Panc1 (cell line): ENCODE results near the gene CNTN1. TPM values are rescaled to one million over a fixed set of nuclear protein-coding genes. Genes with fewer than 3 reads are reported as not detected.

Source experiments
- ATAC-seq: fragments of 200-7000 bp; cut with Tn5 transposase; 2 replicates; pipeline ENCODE4 v1.9.1; 2020; ENCODE audit warnings: mild to moderate bottlenecking, moderate library complexity
- BruUV-seq: library from RNA; stranded (reverse); fragments of 400-500 nt; replicated peaks from 2 replicates; lab custom pipeline; 2021; lab: Mats Ljungman, UMichigan
- CTCF ChIA-PET: fragments of 300-600 bp; sonication (Branson Sonifier 250); formaldehyde crosslinking; loops from one replicate; lab custom pipeline; 2022; ENCODE audit warnings: antibody characterized with exemption; lab: Charles Lee
- POLR2A ChIA-PET: fragments of 300-600 bp; sonication (Branson Sonifier 250); formaldehyde crosslinking; loops from one replicate; lab custom pipeline; 2022; ENCODE audit warnings: antibody characterized with exemption; lab: Charles Lee
- DNase-seq: peaks from one replicate; pipeline ENCODE4 v3.0.0-alpha.2; 2010; ENCODE audit warnings: low read depth, low spot score
- H3K27ac ChIP-seq: 2 replicates; pipeline ENCODE4 v1.5.1; 2011; ENCODE audit warnings: mild to moderate bottlenecking, low read length, inconsistent platforms
- H3K27me3 ChIP-seq: fragments of 200-500 bp; sonication (Bioruptor generic); 2 replicates; pipeline ENCODE4 v1.6.0; 2014; ENCODE audit warnings: low read length, inconsistent platforms; ENCODE audit not compliant: control insufficient read depth, insufficient read depth
- H3K36me3 ChIP-seq: fragments of 200-500 bp; sonication (Bioruptor generic); 2 replicates; pipeline ENCODE4 v1.5.1; 2014; ENCODE audit warnings: inconsistent platforms, mild to moderate bottlenecking, low read length, moderate library complexity; ENCODE audit not compliant: control insufficient read depth, insufficient read depth
- H3K4me1 ChIP-seq: 2 replicates; pipeline ENCODE4 v1.5.1; 2011; ENCODE audit warnings: inconsistent platforms, mild to moderate bottlenecking, low read length, moderate library complexity; ENCODE audit not compliant: control insufficient read depth, insufficient read depth
- H3K4me3 ChIP-seq, 2 experiments: 2 replicates each; pipeline ENCODE4 v1.5.1; 2011 to 2012; ENCODE audit warnings: low read depth in 2 of 2, low read length in 2 of 2, mild to moderate bottlenecking in 2 of 2, inconsistent platforms in 1 of 2, moderate library complexity in 1 of 2
- H3K9me3 ChIP-seq: fragments of 200-500 bp; sonication (Bioruptor generic); 2 replicates; pipeline ENCODE4 v1.5.1; 2014; ENCODE audit warnings: low read depth, mild to moderate bottlenecking, inconsistent platforms, low read length, moderate library complexity; ENCODE audit not compliant: control insufficient read depth, insufficient read depth
- CTCF ChIP-seq: fragments of 450-650 bp; IDR thresholded peaks from 2 replicates; pipeline ENCODE4 v1.5.1; 2017; ENCODE audit warnings: mild to moderate bottlenecking
- POLR2AphosphoS5 ChIP-seq: IDR thresholded peaks from 2 replicates; pipeline ENCODE4 v1.6.1; 2012; ENCODE audit warnings: mild to moderate bottlenecking, low read depth, low read length, moderate library complexity
- REST ChIP-seq, 2 experiments: IDR thresholded peaks; 2 replicates each; pipeline ENCODE4 v1.6.1; 2011 to 2012; ENCODE audit warnings: low read depth in 2 of 2, control low read depth in 1 of 2, low read length in 1 of 2, mild to moderate bottlenecking in 1 of 2, moderate library complexity in 1 of 2; ENCODE audit not compliant: insufficient read depth in 1 of 2
- SIN3A ChIP-seq: IDR thresholded peaks from 2 replicates; pipeline ENCODE4 v1.6.1; 2012; ENCODE audit warnings: low read depth, mild to moderate bottlenecking, low read length, moderate library complexity, borderline replicate concordance; ENCODE audit not compliant: insufficient read depth
- TCF7L2 ChIP-seq: IDR thresholded peaks from 2 replicates; pipeline ENCODE4 v1.6.1; 2011; ENCODE audit warnings: mild to moderate bottlenecking, low read depth, low read length, inconsistent platforms
- in situ Hi-C: cut with HindIII; loops from 2 replicates; pipeline ENCODE4 v1.10.0; 2016; ENCODE audit warnings: low sequenced_read_pairs, low pct_unique_long_range_greater_than_20kb
- intact Hi-C: fragments of 100-400 bp; cut with micrococcal nuclease; formaldehyde crosslinking; loops from one replicate; pipeline ENCODE4 v1.10.0; 2022; ENCODE audit not compliant: unreplicated experiment
- total RNA-seq: library from RNA; stranded (reverse); gene quantifications from one replicate; pipeline ENCODE4 v1.2.1, GENCODE V29; 2021; ENCODE audit not compliant: unreplicated experiment

The CNTN1 gene
- total RNA-seq, 1 experiment from 2014 or later, result not detected

GRCh38 chr12:40689576-40689975 is 2.7 kb upstream of the CNTN1 start:
- Histone ChIP-seq H3K9me3 (no peaks in the 10 kb centered on the region), H3K4me1 (no peaks in the 10 kb centered on the region), H3K36me3 (no peaks in the 10 kb centered on the region), H3K27ac (no peak overlapping the region), H3K4me3 (no peak overlapping the region), H3K27me3 (no peaks in the 10 kb centered on the region)
- no peak for ATAC-seq
- BruUV-seq, result no TSS peak
- ChIA-PET CTCF (no interaction called here), POLR2A (no interaction called here)
- DNase-seq, result no peak
- in situ Hi-C loops, result no loop called here
- intact Hi-C loops, result no loop called here
- TF ChIP-seq CTCF (no peak), TCF7L2 (no peak), REST (IDR thresholded peaks at IDR 0.05; ENCODE audit: insufficient read depth in 1 of 2, low read depth in 2 of 2, low read length in 1 of 2) (no peak), SIN3A (no peak), POLR2AphosphoS5 (no peak)

- DNase-seq, result no peak
- CTCF ChIA-PET, result no interaction called here
Measured at GRCh38 chr12:40692765-40693206, 547 bp downstream of the CNTN1 start.

More at GRCh38 chr12:40692765-40693206, 547 bp downstream of the CNTN1 start:
- TF ChIP-seq SIN3A (no peak), REST (IDR thresholded peaks at IDR 0.05; ENCODE audit: insufficient read depth in 1 of 2, low read depth in 2 of 2, low read length in 1 of 2) (no peak), TCF7L2 (no peak), POLR2AphosphoS5 (no peak), CTCF (no peak)
- H3K4me3 ChIP-seq, result no peak overlapping the region; a peak in 1 of 4 replicates
- no peaks in the 10 kb centered on the region for H3K9me3 ChIP-seq
- no peak for ATAC-seq
- intact Hi-C loops (no loop called here), in situ Hi-C loops (no loop called here)
- BruUV-seq, result no TSS peak
- POLR2A ChIA-PET, result no interaction called here
- no peak overlapping the region for H3K27ac ChIP-seq
- H3K27me3 ChIP-seq, result no peaks in the 10 kb centered on the region
- no peaks in the 10 kb centered on the region for H3K4me1 ChIP-seq
- no peaks in the 10 kb centered on the region for H3K36me3 ChIP-seq
